H1 (cell line): ENCODE data around the gene SOWAHD. TPM values are rescaled to one million over a fixed set of nuclear protein-coding genes. Genes with fewer than 3 reads are reported as not detected.

ENCODE experiments used
- CTCF ChIA-PET: fragments of 300-600 bp; sonication (Branson Sonifier 250); formaldehyde crosslinking; loops from one replicate; lab custom pipeline; 2021; ENCODE audit not compliant: partially characterized antibody; lab: Charles Lee
- POLR2A ChIA-PET: fragments of 300-600 bp; sonication (Branson Sonifier 250); formaldehyde crosslinking; loops from one replicate; lab custom pipeline; 2021; ENCODE audit warnings: inconsistent platforms; ENCODE audit not compliant: partially characterized antibody; lab: Charles Lee
- DNase-seq, 2 experiments: peaks; one replicate each; pipeline versions ENCODE4 v3.0.0 to v3.0.0-alpha.2; 2010 to 2022; ENCODE audit warnings: low spot score in 2 of 2, low read depth in 1 of 2, mixed read lengths in 1 of 2
- FAIRE-seq: peaks from 2 replicates; lab custom pipeline; 2011; peaks lifted over from hg19 to GRCh38; lab: Jason Lieb, UNC
- H2AFZ ChIP-seq: 2 replicates; pipeline ENCODE4 v1.8.1; 2012; ENCODE audit warnings: low read length, inconsistent platforms
- H2AK5ac ChIP-seq: 2 replicates; pipeline ENCODE4 v1.6.1; 2013; ENCODE audit warnings: low read depth, low read length
- H2BK120ac ChIP-seq: replicated peaks from 2 replicates; pipeline ENCODE3; 2013; ENCODE audit warnings: low read depth, low read length, inconsistent platforms
- H2BK12ac ChIP-seq: 2 replicates; pipeline ENCODE4 v1.6.1; 2013; ENCODE audit warnings: low read depth, low read length
- H2BK15ac ChIP-seq: 2 replicates; pipeline ENCODE4 v1.6.1; 2013; ENCODE audit warnings: low read length
- H2BK20ac ChIP-seq: 2 replicates; pipeline ENCODE4 v1.6.1; 2013; ENCODE audit warnings: low read length
- H2BK5ac ChIP-seq: 2 replicates; pipeline ENCODE4 v1.6.1; 2013; ENCODE audit warnings: low read depth, low read length
- H3K14ac ChIP-seq: 2 replicates; pipeline ENCODE4 v1.6.1; 2013; ENCODE audit warnings: inconsistent platforms; ENCODE audit not compliant: insufficient read length
- H3K18ac ChIP-seq: 2 replicates; pipeline ENCODE4 v1.6.1; 2013; ENCODE audit warnings: low read length; ENCODE audit errors: extremely low read depth
- H3K23ac ChIP-seq: 2 replicates; pipeline ENCODE4 v1.6.1; 2013; ENCODE audit warnings: inconsistent platforms; ENCODE audit not compliant: insufficient read length
- H3K23me2 ChIP-seq: 2 replicates; pipeline ENCODE4 v1.6.1; 2013; ENCODE audit warnings: low read depth, low read length
- H3K27ac ChIP-seq: 2 replicates; pipeline ENCODE4 v1.6.1; 2011; ENCODE audit warnings: low read depth, low read length, inconsistent platforms
- H3K27me3 ChIP-seq, 4 experiments: replicated peaks in 1 of 4; 1 replicate in 1 of 4; 2 replicates in 3 of 4; pipeline versions ENCODE4 v1.6.1 to v1.8.1; 2011 to 2013; ENCODE audit warnings: low read length in 3 of 4, mild to moderate bottlenecking in 3 of 4, inconsistent platforms in 2 of 4, mixed read lengths in 2 of 4, moderate library complexity in 1 of 4; ENCODE audit not compliant: control insufficient read depth in 3 of 4, insufficient read depth in 3 of 4; ENCODE audit errors: extremely low read depth in 1 of 4
- H3K36me3 ChIP-seq, 4 experiments: 2 replicates each; pipeline versions ENCODE4 v1.6.1 to v1.8.1; 2011 to 2013; ENCODE audit warnings: mild to moderate bottlenecking in 4 of 4, low read length in 3 of 4, moderate library complexity in 2 of 4, control low read depth in 1 of 4, inconsistent platforms in 1 of 4; ENCODE audit not compliant: insufficient read depth in 4 of 4, control insufficient read depth in 2 of 4
- H3K4ac ChIP-seq: replicated peaks from 2 replicates; pipeline ENCODE3; 2013; ENCODE audit warnings: low read length, low read depth, mixed read lengths, inconsistent platforms; ENCODE audit not compliant: insufficient read length
- H3K4me1 ChIP-seq, 4 experiments: replicated peaks in 1 of 4; 1 replicate in 1 of 4; 2 replicates in 3 of 4; pipeline versions ENCODE4 v1.6.1 to v1.8.1; 2011 to 2013; ENCODE audit warnings: low read length in 3 of 4, inconsistent platforms in 2 of 4, mixed read lengths in 1 of 4; ENCODE audit not compliant: insufficient read depth in 4 of 4, control insufficient read depth in 3 of 4
- H3K4me2 ChIP-seq, 2 experiments: 2 replicates each; pipeline versions ENCODE4 v1.6.1 to v1.8.1; 2011 to 2013; ENCODE audit warnings: low read depth in 2 of 2, low read length in 2 of 2, control low read depth in 1 of 2, inconsistent platforms in 1 of 2, mild to moderate bottlenecking in 1 of 2; ENCODE audit not compliant: insufficient read depth in 1 of 2
- H3K4me3 ChIP-seq, 4 experiments: fragments of 200-600, 300-600 bp in 1 of 4; sonication (generic), shearing (Covaris generic), sonication (Bioruptor Twin) in 1 of 4; 2 replicates each; pipeline versions ENCODE4 v1.5.1 to v1.8.1; 2011 to 2016; ENCODE audit warnings: low read length in 4 of 4, low read depth in 3 of 4, control low read depth in 2 of 4, inconsistent platforms in 2 of 4, mild to moderate bottlenecking in 2 of 4, mixed read lengths in 1 of 4, moderate library complexity in 1 of 4; ENCODE audit not compliant: insufficient read depth in 2 of 4; ENCODE audit errors: extremely low read depth in 1 of 4
- H3K56ac ChIP-seq: replicated peaks from 2 replicates; pipeline ENCODE3; 2013; ENCODE audit warnings: low read depth, mild to moderate bottlenecking, mixed read lengths, low read length, inconsistent platforms; ENCODE audit not compliant: insufficient read length
- H3K79me1 ChIP-seq: 2 replicates; pipeline ENCODE4 v1.6.1; 2013; ENCODE audit warnings: low read depth, low read length, control low read depth
- H3K79me2 ChIP-seq, 2 experiments: 2 replicates each; pipeline versions ENCODE4 v1.6.1 to v1.8.1; 2012 to 2013; ENCODE audit warnings: low read length in 2 of 2, mild to moderate bottlenecking in 2 of 2, inconsistent platforms in 1 of 2; ENCODE audit not compliant: insufficient read depth in 2 of 2, control insufficient read depth in 1 of 2
- H3K9ac ChIP-seq, 4 experiments: replicated peaks in 1 of 4; 1 replicate in 1 of 4; 2 replicates in 3 of 4; pipeline versions ENCODE4 v1.6.1 to v1.8.1; 2011 to 2013; ENCODE audit warnings: low read depth in 3 of 4, low read length in 3 of 4, control low read depth in 2 of 4, mild to moderate bottlenecking in 2 of 4, moderate library complexity in 2 of 4, inconsistent platforms in 1 of 4; ENCODE audit errors: extremely low read depth in 1 of 4
- H3K9me3 ChIP-seq, 2 experiments: 2 replicates each; pipeline versions ENCODE4 v1.6.1 to v1.8.1; 2012 to 2013; ENCODE audit warnings: mild to moderate bottlenecking in 2 of 2, moderate library complexity in 2 of 2, control low read depth in 1 of 2, inconsistent platforms in 1 of 2, low read depth in 1 of 2, low read length in 1 of 2, mixed read lengths in 1 of 2; ENCODE audit not compliant: insufficient read depth in 2 of 2
- H4K20me1 ChIP-seq, 2 experiments: replicated peaks in 1 of 2; 2 replicates each; pipeline versions ENCODE3 to v1.8.1; 2011 to 2013; ENCODE audit warnings: inconsistent platforms in 2 of 2, low read length in 2 of 2, mild to moderate bottlenecking in 1 of 2; ENCODE audit not compliant: insufficient read depth in 2 of 2, control insufficient read depth in 1 of 2
- H4K5ac ChIP-seq: 2 replicates; pipeline ENCODE4 v1.6.1; 2013; ENCODE audit warnings: low read length, low read depth, mixed read lengths, inconsistent platforms; ENCODE audit not compliant: insufficient read length
- H4K8ac ChIP-seq: 2 replicates; pipeline ENCODE4 v1.8.0; 2013; ENCODE audit warnings: mild to moderate bottlenecking, moderate library complexity, low read length, inconsistent platforms; ENCODE audit not compliant: insufficient read depth; ENCODE audit errors: extremely low read depth
- H4K91ac ChIP-seq: replicated peaks from 2 replicates; pipeline ENCODE3; 2013; ENCODE audit warnings: low read length, mixed read lengths, inconsistent platforms; ENCODE audit not compliant: insufficient read length
- E2F6 ChIP-seq: IDR thresholded peaks from 2 replicates; pipeline ENCODE4 v1.6.1; 2012; ENCODE audit warnings: inconsistent platforms
- EGR1 ChIP-seq: IDR thresholded peaks from 2 replicates; pipeline ENCODE4 v1.6.1; 2011; ENCODE audit warnings: low read depth, low read length, borderline replicate concordance
- WGBS, 2 experiments: shearing (Covaris generic) in 1 of 2; methylation state at CpG; one replicate each; pipeline versions ENCODE4 v1.1.6 to v1.1.7; 2013 to 2015; ENCODE audit warnings: low lambda C conversion rate in 2 of 2, mixed read lengths in 2 of 2, inconsistent platforms in 1 of 2, low coverage in 1 of 2, missing lambda C conversion rate in 1 of 2; ENCODE audit not compliant: insufficient replicate concordance in 2 of 2, insufficient coverage in 1 of 2, insufficient read length in 1 of 2; ENCODE audit errors: extremely low coverage in 1 of 2, missing lambda C conversion rate in 1 of 2; 5-methylcytosine and 5-hydroxymethylcytosine counted together
- polyA plus RNA-seq, 7 experiments: library from polyadenylated mRNA; depleted of rRNA in 3 of 7; stranded (reverse) in 5 of 7; unstranded in 2 of 7; fragments of >200 nt in 5 of 7; fragments of 200-250 nt in 2 of 7; gene quantifications; 1 replicate in 5 of 7; 2 replicates in 1 of 7; 4 replicates in 1 of 7; pipeline versions ENCODE4 v1.2.1 to v1.2.3, GENCODE V29; 2011 to 2013; ENCODE audit warnings: missing spikeins in 2 of 7, mixed read lengths in 2 of 7
- total RNA-seq: library from RNA; stranded (reverse); fragmentation: NEBNext Ultra II Directional; extraction: Animal tissue kit (Norgen Biotek cat#: 25700); gene quantifications from 2 replicates; pipeline ENCODE4 v1.2.1, GENCODE V29; 2021

Gene SOWAHD
- total and polyA plus RNA-seq, 2 of the 8 experiments (the other 6 are each of a cell fraction or from before 2014, with no cell fraction given): 1.7 to 2.9 TPM

DNA sequence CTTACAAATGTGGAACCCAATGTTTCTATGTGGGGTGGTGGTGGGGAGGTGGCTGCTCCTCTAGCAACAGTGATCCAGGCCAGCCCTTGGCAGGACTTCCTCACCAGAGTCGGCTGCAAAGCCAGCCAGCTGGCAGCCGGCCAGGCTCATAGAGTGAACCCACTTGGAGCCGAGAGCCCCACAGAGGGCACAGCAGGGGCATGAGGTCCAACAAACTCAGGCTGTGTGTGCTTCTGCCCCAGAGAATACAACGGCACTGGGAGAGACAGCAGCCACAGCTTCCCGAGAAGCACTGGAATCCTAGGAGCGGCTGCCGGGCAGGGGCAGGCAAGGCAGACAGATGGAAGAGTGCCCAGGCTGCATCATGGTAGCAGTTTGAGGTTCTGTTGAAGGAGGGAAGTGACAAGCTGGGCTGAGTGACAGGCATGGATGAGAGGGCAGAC is 23.5 kb upstream of the SOWAHD start:
- WGBS, 2 experiments: 90% methylated on average over 7 of the region's 7 CpGs; no CpG with 5 or more reads in 1 of the 2 experiments
- no peaks in the 10 kb centered on the region for H3K36me3 ChIP-seq
- H4K8ac ChIP-seq: no peak overlapping the region
- no peak overlapping the region for H3K4me2 ChIP-seq
- TF ChIP-seq EGR1 (no peak), E2F6 (no peak)
- FAIRE-seq (no peak), DNase-seq (no peak)
- CTCF ChIA-PET: interaction anchor here (0.8 to 1.5 kb wide), 7 partner anchors 8 to 223 kb away, joined by 3 to 6 read pairs (median 4); no protein-coding TSS in a partner anchor
- no peak overlapping the region for H2BK12ac ChIP-seq
- no peak overlapping the region for H3K27ac ChIP-seq
- H2BK15ac ChIP-seq: no peak overlapping the region
- no peak overlapping the region for H2AK5ac ChIP-seq
- no peak overlapping the region for H2BK120ac ChIP-seq
- no peaks in the 10 kb centered on the region for H3K23me2 ChIP-seq
- H2BK20ac ChIP-seq: no peak overlapping the region
- POLR2A ChIA-PET: no interaction called here
- H4K20me1 ChIP-seq: no peaks in the 10 kb centered on the region
- H4K5ac ChIP-seq: no peak overlapping the region
- H3K23ac ChIP-seq: no peak overlapping the region
- H3K56ac ChIP-seq: no peak overlapping the region
- H3K79me2 ChIP-seq: no peaks in the 10 kb centered on the region
- H2AFZ ChIP-seq: no peak overlapping the region
- no peak overlapping the region for H2BK5ac ChIP-seq
- H3K18ac ChIP-seq: no peak overlapping the region
- H3K4ac ChIP-seq: no peak overlapping the region
- H3K9me3 ChIP-seq: no peaks in the 10 kb centered on the region
- H3K14ac ChIP-seq: no peak overlapping the region
- no peaks in the 10 kb centered on the region for H3K4me1 ChIP-seq
- H3K27me3 ChIP-seq: no peaks in the 10 kb centered on the region
- no peak overlapping the region for H3K4me3 ChIP-seq
- no peaks in the 10 kb centered on the region for H3K79me1 ChIP-seq
- no peak overlapping the region for H3K9ac ChIP-seq
- H4K91ac ChIP-seq: no peak overlapping the region
